OCI-LY3 (cell line): ENCODE data around the gene DCLK1.
"Not testable (repeated sequence)": the region's sequence is repeated elsewhere in the genome, so short reads cannot be mapped to it uniquely, and the experiment has no call there.

Experiments used
- H2AFZ ChIP-seq: fragments of 200-600, 300-600 bp; shearing (Covaris generic); 2 replicates; pipeline ENCODE4 v1.6.0; 2014; ENCODE audit warnings: antibody characterized with exemption, low read depth, low read length
- H3K27ac ChIP-seq: fragments of 200-600, 300-600 bp; sonication (generic); 2 replicates; pipeline ENCODE4 v1.5.1; 2014; ENCODE audit warnings: mild to moderate bottlenecking, low read length, moderate library complexity, mixed read lengths
- H3K27me3 ChIP-seq: fragments of 200-600, 300-600 bp; sonication (generic); 2 replicates; pipeline ENCODE4 v1.6.1; 2014; ENCODE audit warnings: low read depth, low read length, mixed read lengths
- H3K36me3 ChIP-seq: fragments of 200-600, 300-600 bp; sonication (generic); replicated peaks from 2 replicates; pipeline ENCODE3; 2014; ENCODE audit warnings: low read depth, low read length, mixed read lengths
- H3K4me1 ChIP-seq: fragments of 300-600, 200-600 bp; sonication (generic); 2 replicates; pipeline ENCODE4 v1.6.1; 2014; ENCODE audit warnings: low read length, mixed read lengths
- H3K4me2 ChIP-seq: fragments of 200-600, 300-600 bp; sonication (generic); 2 replicates; pipeline ENCODE4 v1.6.1; 2014; ENCODE audit warnings: low read length, mixed read lengths
- H3K4me3 ChIP-seq: fragments of 300-600, 200-600 bp; sonication (generic); 2 replicates; pipeline ENCODE4 v1.5.1; 2014; ENCODE audit warnings: antibody characterized with exemption, mild to moderate bottlenecking, low read length, moderate library complexity
- H3K79me2 ChIP-seq: fragments of 300-600, 200-600 bp; shearing (Covaris generic); 2 replicates; pipeline ENCODE4 v1.6.1; 2014; ENCODE audit warnings: mild to moderate bottlenecking, low read length, mixed read lengths
- H3K9ac ChIP-seq: fragments of 300-600, 200-600 bp; shearing (Covaris generic); 2 replicates; pipeline ENCODE4 v1.6.0; 2014; ENCODE audit warnings: mild to moderate bottlenecking, low read length, moderate library complexity
- H3K9me3 ChIP-seq: fragments of 200-600, 300-600 bp; shearing (Covaris generic); 2 replicates; pipeline ENCODE4 v1.6.1; 2014; ENCODE audit warnings: low read length, mixed read lengths; ENCODE audit not compliant: insufficient read depth
- H4K20me1 ChIP-seq: fragments of 200-600, 300-600 bp; sonication (generic); 2 replicates; pipeline ENCODE4 v1.6.1; 2016; ENCODE audit warnings: low read length, mixed read lengths; ENCODE audit not compliant: insufficient read depth
- EZH2phosphoT487 ChIP-seq: fragments of 200-600 bp; shearing (Covaris generic); IDR thresholded peaks from 2 replicates; pipeline ENCODE4 v1.6.1; 2018; ENCODE audit warnings: antibody characterized with exemption, mixed run types, low read depth
- TF ChIP-seq, protein P1 (sequence below): fragments of 200-600, 300-600 bp; sonication (generic); IDR thresholded peaks from 2 replicates; pipeline ENCODE4 v1.5.1; 2014; ENCODE audit warnings: antibody characterized with exemption, low read length, low read depth

Gene DCLK1

DNA sequence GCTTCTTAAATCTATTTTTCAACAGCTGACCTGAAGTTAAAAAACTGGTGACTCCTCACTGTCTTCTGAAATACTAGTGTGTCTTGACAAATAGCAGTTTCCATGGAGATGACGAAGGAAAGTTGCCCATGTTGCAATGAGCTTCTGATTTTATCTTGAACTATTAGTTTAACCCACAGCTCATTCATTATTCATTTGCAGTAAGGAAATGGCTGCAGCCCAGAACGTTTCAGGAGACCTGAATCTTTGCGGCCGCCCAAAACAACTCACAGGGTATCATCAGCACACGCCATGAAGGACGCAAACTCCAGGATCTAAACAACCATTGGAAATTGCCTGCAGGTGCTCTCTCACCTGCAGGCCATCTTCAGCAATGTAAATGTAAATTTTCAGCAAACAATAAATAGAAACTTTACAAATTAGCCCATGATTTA, 142.5 kb downstream of the DCLK1 start:
- no peak overlapping the region for H2AFZ ChIP-seq
- H3K79me2 ChIP-seq, result no peaks in the 10 kb centered on the region
- H3K4me1 ChIP-seq, result peaks cover 7% of the 10 kb centered on the region; the same call in 1 of the 2 replicates
- no peaks in the 10 kb centered on the region for H3K27me3 ChIP-seq
- no peaks in the 10 kb centered on the region for H3K9me3 ChIP-seq
- H3K27ac ChIP-seq, result no peak overlapping the region
- no peak overlapping the region for H3K9ac ChIP-seq
- H4K20me1 ChIP-seq, result no peaks in the 10 kb centered on the region
- TF ChIP-seq, protein P1, sequence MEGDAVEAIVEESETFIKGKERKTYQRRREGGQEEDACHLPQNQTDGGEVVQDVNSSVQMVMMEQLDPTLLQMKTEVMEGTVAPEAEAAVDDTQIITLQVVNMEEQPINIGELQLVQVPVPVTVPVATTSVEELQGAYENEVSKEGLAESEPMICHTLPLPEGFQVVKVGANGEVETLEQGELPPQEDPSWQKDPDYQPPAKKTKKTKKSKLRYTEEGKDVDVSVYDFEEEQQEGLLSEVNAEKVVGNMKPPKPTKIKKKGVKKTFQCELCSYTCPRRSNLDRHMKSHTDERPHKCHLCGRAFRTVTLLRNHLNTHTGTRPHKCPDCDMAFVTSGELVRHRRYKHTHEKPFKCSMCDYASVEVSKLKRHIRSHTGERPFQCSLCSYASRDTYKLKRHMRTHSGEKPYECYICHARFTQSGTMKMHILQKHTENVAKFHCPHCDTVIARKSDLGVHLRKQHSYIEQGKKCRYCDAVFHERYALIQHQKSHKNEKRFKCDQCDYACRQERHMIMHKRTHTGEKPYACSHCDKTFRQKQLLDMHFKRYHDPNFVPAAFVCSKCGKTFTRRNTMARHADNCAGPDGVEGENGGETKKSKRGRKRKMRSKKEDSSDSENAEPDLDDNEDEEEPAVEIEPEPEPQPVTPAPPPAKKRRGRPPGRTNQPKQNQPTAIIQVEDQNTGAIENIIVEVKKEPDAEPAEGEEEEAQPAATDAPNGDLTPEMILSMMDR, result no peak
- TF ChIP-seq EZH2phosphoT487, result no peak
- H3K4me3 ChIP-seq, result no peak overlapping the region
- no peak overlapping the region for H3K4me2 ChIP-seq
- no peaks in the 10 kb centered on the region for H3K36me3 ChIP-seq

GRCh38 chr13:35987572-35988513, 143.3 kb downstream of the DCLK1 start:
- H3K4me2 ChIP-seq, result no peak overlapping the region
- no peaks in the 10 kb centered on the region for H3K9me3 ChIP-seq
- H3K4me1 ChIP-seq, result peaks cover 3% of the 10 kb centered on the region; the same call in 1 of the 2 replicates
- H3K4me3 ChIP-seq, result no peak overlapping the region
- no peak overlapping the region for H2AFZ ChIP-seq
- H3K36me3 ChIP-seq, result no peaks in the 10 kb centered on the region
- H4K20me1 ChIP-seq, result no peaks in the 10 kb centered on the region
- TF ChIP-seq, protein P1, result no peak
- TF ChIP-seq EZH2phosphoT487, result no peak
- H3K27ac ChIP-seq, result no peak overlapping the region
- no peaks in the 10 kb centered on the region for H3K27me3 ChIP-seq
- H3K79me2 ChIP-seq, result no peaks in the 10 kb centered on the region
- H3K9ac ChIP-seq, result no peak overlapping the region

- Histone ChIP-seq H3K4me3 (no peak overlapping the region), H3K36me3 (no peaks in the 10 kb centered on the region), H2AFZ (no peak overlapping the region), H3K27me3 (no peaks in the 10 kb centered on the region), H3K9ac (no peak overlapping the region), H3K27ac (no peak overlapping the region), H3K4me1 (no peaks in the 10 kb centered on the region), H3K4me2 (no peak overlapping the region), H4K20me1 (no peaks in the 10 kb centered on the region), H3K9me3 (no peaks in the 10 kb centered on the region), H3K79me2 (no peaks in the 10 kb centered on the region)
- no peak for TF ChIP-seq EZH2phosphoT487
- TF ChIP-seq, protein P1, result no peak
These were observed 146.3 kb downstream of the DCLK1 start for GRCh38 chr13:35984776-35985453.

GRCh38 chr13:35984287-35984686, 146.9 kb downstream of the DCLK1 start:
- Histone ChIP-seq H3K36me3 (no peaks in the 10 kb centered on the region), H3K27me3 (no peaks in the 10 kb centered on the region), H3K27ac (no peak overlapping the region), H3K79me2 (no peaks in the 10 kb centered on the region), H3K4me2 (no peak overlapping the region), H3K9me3 (no peaks in the 10 kb centered on the region), H3K4me3 (no peak overlapping the region), H2AFZ (no peak overlapping the region), H4K20me1 (no peaks in the 10 kb centered on the region), H3K4me1 (no peaks in the 10 kb centered on the region), H3K9ac (no peak overlapping the region)
- no peak for TF ChIP-seq EZH2phosphoT487
- TF ChIP-seq, protein P1, result no peak

- H3K79me2 ChIP-seq, H3K4me1 ChIP-seq, H3K9ac ChIP-seq, H3K4me2 ChIP-seq, H4K20me1 ChIP-seq, H3K9me3 ChIP-seq, H3K4me3 ChIP-seq, H3K27me3 ChIP-seq, H3K27ac ChIP-seq, H3K36me3 ChIP-seq, H2AFZ ChIP-seq: not testable (repeated sequence)
These were observed 147.5 kb downstream of the DCLK1 start for GRCh38 chr13:35983703-35984102.
